Vagina (tissue), 2 donors: ENCODE data around the gene OAS2. TPM values are rescaled to one million over a fixed set of nuclear protein-coding genes. Genes with fewer than 3 reads are reported as not detected.
"Not testable (repeated sequence)": the region's sequence is repeated elsewhere in the genome, so short reads cannot be mapped to it uniquely, and the experiment has no call there.

Experiments used
- DNase-seq, 2 donors: peaks; one replicate each; pipeline ENCODE4 v3.0.0-alpha.2; 2017; ENCODE audit errors: extremely low spot score in 2 of 2
- H3K27ac ChIP-seq: fragments of 200-600 bp; sonication (generic); one replicate; pipeline ENCODE4 v1.5.1; 2019
- H3K27me3 ChIP-seq: fragments of 200-600 bp; sonication (generic); one replicate; pipeline ENCODE4 v1.5.1; 2019
- H3K36me3 ChIP-seq, 2 donors: fragments of 200-600 bp; sonication (generic); one replicate each; pipeline ENCODE4 v1.5.1; 2017 to 2019
- H3K4me1 ChIP-seq: fragments of 200-600 bp; sonication (generic); one replicate; pipeline ENCODE4 v1.5.1; 2019
- H3K4me3 ChIP-seq, 2 donors: fragments of 200-600 bp; sonication (generic); 1 replicate in 1 of 2; 2 replicates in 1 of 2; pipeline ENCODE4 v1.5.1; 2016 to 2019
- H3K9me3 ChIP-seq: fragments of 200-600 bp; sonication (generic); one replicate; pipeline ENCODE4 v1.5.1; 2019
- CTCF ChIP-seq, 3 experiments: fragments of 450-650 bp in 2 of 3; fragments of 200-600 bp in 1 of 3; sonication (generic) in 1 of 3; IDR thresholded peaks; one replicate each; pipeline ENCODE4 v1.5.1; 2017 to 2019; ENCODE audit warnings: antibody characterized with exemption in 3 of 3, mild to moderate bottlenecking in 2 of 3, moderate library complexity in 2 of 3
- POLR2A ChIP-seq, 2 donors: fragments of 450-650 bp; IDR thresholded peaks; one replicate each; pipeline ENCODE4 v1.6.1; 2017; ENCODE audit warnings: antibody characterized with exemption in 2 of 2, mild to moderate bottlenecking in 2 of 2, moderate library complexity in 2 of 2
- POLR2AphosphoS5 ChIP-seq, 2 donors: sonication (generic); formaldehyde crosslinking; IDR thresholded peaks; one replicate each; pipeline ENCODE4 v1.9.0; 2017; ENCODE audit warnings: antibody characterized with exemption in 2 of 2, mild to moderate bottlenecking in 2 of 2, low read depth in 1 of 2; ENCODE audit not compliant: insufficient read depth in 1 of 2
- intact Hi-C: fragments of 100-400 bp; cut with DNase I; formaldehyde crosslinking; loops from one replicate; pipeline ENCODE4 v1.15.1; 2023
- total RNA-seq: library from RNA; depleted of rRNA; stranded (reverse); fragments of >200 nt; gene quantifications from one replicate; pipeline ENCODE4 v1.2.3, GENCODE V29; 2016

Gene OAS2
- total RNA-seq, 1 donor from 2014 or later, result 14.0 TPM

DNA sequence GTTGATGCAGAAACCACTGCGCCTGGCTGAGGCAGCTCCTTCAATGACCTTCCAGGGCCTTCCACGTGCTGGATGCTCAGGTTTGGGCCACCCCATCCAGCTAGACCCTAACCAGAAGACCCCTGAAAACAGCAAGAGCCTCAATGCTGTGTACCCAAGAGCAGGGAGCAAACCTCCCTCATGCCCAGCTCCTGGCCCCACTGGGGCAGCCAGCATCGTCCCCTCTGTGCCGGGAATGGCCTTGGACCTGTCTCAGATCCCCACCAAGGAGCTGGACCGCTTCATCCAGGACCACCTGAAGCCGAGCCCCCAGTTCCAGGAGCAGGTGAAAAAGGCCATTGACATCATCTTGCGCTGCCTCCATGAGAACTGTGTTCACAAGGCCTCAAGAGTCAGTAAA, 29.5 kb upstream of the OAS2 start:
- H3K36me3 ChIP-seq, result peaks cover 0 to 62% of the 10 kb centered on the region in 2 donors
- H3K4me3 ChIP-seq, result no peak overlapping the region
- no peaks in the 10 kb centered on the region for H3K9me3 ChIP-seq
- no peaks in the 10 kb centered on the region for H3K4me1 ChIP-seq
- no peak overlapping the region for H3K27ac ChIP-seq
- intact Hi-C loops, result no loop called here
- TF ChIP-seq POLR2A (IDR thresholded peaks at IDR 0.05) (no peak), CTCF (IDR thresholded peaks at IDR 0.05) (no peak), POLR2AphosphoS5 (IDR thresholded peaks at IDR 0.05; ENCODE audit: insufficient read depth in 1 of 2, low read depth in 1 of 2) (no peak)
- DNase-seq, result peak in 1 of 2 donors; percentile 67
- H3K27me3 ChIP-seq, result no peaks in the 10 kb centered on the region

- TF ChIP-seq POLR2AphosphoS5 (IDR thresholded peaks at IDR 0.05; ENCODE audit: insufficient read depth in 1 of 2, low read depth in 1 of 2), result no peak
- no peak for TF ChIP-seq POLR2A (IDR thresholded peaks at IDR 0.05)
- TF ChIP-seq CTCF (IDR thresholded peaks at IDR 0.05), result no peak
- DNase-seq, result peak in 1 of 2 donors; percentile 91
- Histone ChIP-seq H3K27me3 (no peaks in the 10 kb centered on the region), H3K4me3 (no peak overlapping the region), H3K36me3 (peaks cover 0 to 45% of the 10 kb centered on the region in 2 donors), H3K4me1 (no peaks in the 10 kb centered on the region), H3K27ac (no peak overlapping the region), H3K9me3 (no peaks in the 10 kb centered on the region)
- intact Hi-C loops, result no loop called here
Measured at GRCh38 chr12:112950701-112951100, 27.6 kb upstream of the OAS2 start.

DNA sequence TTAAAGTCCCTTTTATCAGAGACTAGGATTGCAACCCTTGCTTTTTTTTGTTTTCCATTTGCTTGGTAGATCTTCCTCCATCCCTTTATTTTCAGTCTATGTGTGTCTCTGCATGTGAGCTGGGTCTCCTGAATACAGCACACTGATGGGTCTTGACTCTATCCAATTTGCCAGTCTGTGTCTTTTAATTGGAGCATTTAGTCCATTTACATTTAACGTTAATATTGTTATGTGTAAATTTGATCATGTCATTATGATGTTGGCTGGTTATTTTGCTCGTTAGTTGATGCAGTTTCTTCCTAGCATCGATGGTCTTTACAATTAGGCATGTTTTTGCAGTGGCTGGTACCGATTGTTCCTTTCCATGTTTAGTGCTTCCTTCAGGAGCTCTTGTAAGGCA, 21.2 kb upstream of the OAS2 start:
- H3K27me3 ChIP-seq, DNase-seq, intact Hi-C loops, H3K27ac ChIP-seq, H3K4me3 ChIP-seq, H3K9me3 ChIP-seq, H3K4me1 ChIP-seq: not testable (repeated sequence)
- H3K36me3 ChIP-seq, result peaks cover 0 to 29% of the 10 kb centered on the region in 2 donors

GRCh38 chr12:112961074-112961473, 17.2 kb upstream of the OAS2 start:
- intact Hi-C loops, result no loop called here
- H3K27me3 ChIP-seq, result no peaks in the 10 kb centered on the region
- H3K9me3 ChIP-seq, result no peaks in the 10 kb centered on the region
- no peak overlapping the region for H3K27ac ChIP-seq
- H3K4me1 ChIP-seq, result no peaks in the 10 kb centered on the region
- H3K36me3 ChIP-seq, result peaks cover 0 to 58% of the 10 kb centered on the region in 2 donors
- no peak overlapping the region for H3K4me3 ChIP-seq
- no peak for TF ChIP-seq POLR2AphosphoS5 (IDR thresholded peaks at IDR 0.05; ENCODE audit: insufficient read depth in 1 of 2, low read depth in 1 of 2)
- TF ChIP-seq POLR2A (IDR thresholded peaks at IDR 0.05), result no peak
- no peak for TF ChIP-seq CTCF (IDR thresholded peaks at IDR 0.05)
- peak; percentile 40 to 70 for DNase-seq

DNA sequence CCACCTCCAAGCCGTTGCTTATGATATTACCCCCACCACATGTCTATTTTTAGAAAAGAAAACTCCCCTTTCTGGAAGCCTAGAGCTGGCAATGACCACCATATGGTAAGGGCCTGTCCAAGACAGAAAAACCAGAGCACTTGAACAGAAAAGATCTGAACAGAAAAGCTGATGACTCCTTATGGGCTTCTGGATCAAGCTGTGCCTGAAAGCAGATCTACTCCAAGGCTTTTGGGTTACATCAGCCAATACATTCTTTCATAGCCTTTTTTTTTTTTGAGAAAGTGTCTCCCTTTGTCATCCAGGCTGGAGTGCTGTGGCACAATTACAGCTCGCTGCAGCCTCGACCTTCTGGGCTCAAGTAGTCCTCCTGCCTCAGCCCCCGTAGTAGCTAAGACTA, 16.8 kb upstream of the OAS2 start:
- Histone ChIP-seq H3K36me3 (peaks cover 0 to 58% of the 10 kb centered on the region in 2 donors), H3K9me3 (no peaks in the 10 kb centered on the region), H3K27me3 (no peaks in the 10 kb centered on the region), H3K4me1 (no peaks in the 10 kb centered on the region), H3K27ac (no peak overlapping the region), H3K4me3 (no peak overlapping the region)
- DNase-seq, result no peak
- intact Hi-C loops, result no loop called here
- TF ChIP-seq CTCF (IDR thresholded peaks at IDR 0.05), result no peak
- no peak for TF ChIP-seq POLR2AphosphoS5 (IDR thresholded peaks at IDR 0.05; ENCODE audit: insufficient read depth in 1 of 2, low read depth in 1 of 2)
- TF ChIP-seq POLR2A (IDR thresholded peaks at IDR 0.05), result no peak

DNA sequence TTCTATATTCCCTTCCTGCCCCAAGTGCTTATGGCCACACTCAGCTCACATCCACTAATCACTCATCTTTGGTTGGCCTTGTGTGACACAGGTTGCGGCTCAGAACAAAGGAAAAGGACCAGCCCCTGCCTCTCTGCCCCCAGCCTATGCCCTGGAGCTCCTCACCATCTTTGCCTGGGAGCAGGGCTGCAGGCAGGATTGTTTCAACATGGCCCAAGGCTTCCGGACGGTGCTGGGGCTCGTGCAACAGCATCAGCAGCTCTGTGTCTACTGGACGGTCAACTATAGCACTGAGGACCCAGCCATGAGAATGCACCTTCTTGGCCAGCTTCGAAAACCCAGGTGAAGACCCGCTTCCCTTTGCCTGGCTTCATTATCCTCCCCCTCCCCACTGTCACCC, 15.8 kb upstream of the OAS2 start:
- no peaks in the 10 kb centered on the region for H3K9me3 ChIP-seq
- H3K36me3 ChIP-seq, result peaks cover 0 to 62% of the 10 kb centered on the region in 2 donors
- H3K27ac ChIP-seq, result no peak overlapping the region
- no peak overlapping the region for H3K4me3 ChIP-seq
- DNase-seq, result peak in 1 of 2 donors; percentile 56
- intact Hi-C loops, result no loop called here
- no peaks in the 10 kb centered on the region for H3K27me3 ChIP-seq
- TF ChIP-seq CTCF (IDR thresholded peaks at IDR 0.05) (no peak), POLR2AphosphoS5 (IDR thresholded peaks at IDR 0.05; ENCODE audit: insufficient read depth in 1 of 2, low read depth in 1 of 2) (no peak), POLR2A (IDR thresholded peaks at IDR 0.05) (no peak)
- H3K4me1 ChIP-seq, result no peaks in the 10 kb centered on the region
